ENCODE measurements around the gene SH3GL1.

Gene SH3GL1

DNA sequence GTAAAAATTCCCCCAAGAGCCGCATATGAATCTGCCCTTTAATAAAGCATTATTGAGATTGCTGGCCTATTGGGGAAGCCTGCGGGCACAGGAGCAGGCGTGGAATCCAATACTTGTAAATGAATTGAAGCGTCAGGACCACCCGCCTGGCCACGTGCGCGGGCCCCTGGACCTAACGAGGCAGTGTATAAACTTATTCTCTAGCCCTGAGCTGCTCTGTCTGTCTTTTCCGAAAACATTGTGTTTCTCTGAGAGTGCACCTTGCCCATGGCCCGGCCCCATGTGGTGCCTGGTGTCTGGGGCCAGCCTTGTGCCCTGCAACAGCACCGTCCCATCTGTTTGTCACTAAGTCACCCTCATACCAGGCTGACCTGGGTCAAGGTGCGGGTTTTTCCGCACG is 42.8 kb upstream of the SH3GL1 start:
- Histone ChIP-seq H3K79me2 (ENCODE audit: insufficient read depth, low read length) (peaks cover 18% of the 10 kb centered on the region), H3K27ac (ENCODE audit: low read length) (no peak overlapping the region), H3K4me2 (ENCODE audit: insufficient read depth, low read length) (no peak overlapping the region), H4K20me1 (ENCODE audit: insufficient read depth, low read length) (peaks cover 80% of the 10 kb centered on the region), H3K9me3 (ENCODE audit: insufficient read depth, low read length, severe bottlenecking) (no peaks in the 10 kb centered on the region), H3K36me3 (ENCODE audit: insufficient read depth, low read length) (peaks cover 95% of the 10 kb centered on the region), H2AFZ (ENCODE audit: low read depth, low read length) (no peak overlapping the region), H3K9ac (ENCODE audit: low read depth, low read length) (no peak overlapping the region), H3K27me3 (ENCODE audit: insufficient read depth, low read length, poor library complexity) (no peaks in the 10 kb centered on the region), H3K4me3 (ENCODE audit: low read depth in 1 of 2, low read length in 2 of 2) (no peak overlapping the region), H3K4me1 (ENCODE audit: insufficient read depth, low read length) (no peaks in the 10 kb centered on the region)
- TF ChIP-seq EZH2 (IDR thresholded peaks at IDR 0.05; ENCODE audit: borderline replicate concordance, low read depth, low read length, severe bottlenecking) (no peak), CTCF (IDR thresholded peaks at IDR 0.05; ENCODE audit: borderline replicate concordance, extremely low read depth, low read length, poor library complexity, severe bottlenecking) (no peak)
- DNase-seq (no peak), ATAC-seq (ENCODE audit: insufficient read depth, low read depth) (no peak)

GRCh38 chr19:4442819-4443146 is 42.4 kb upstream of the SH3GL1 start:
- Histone ChIP-seq H3K9me3 (ENCODE audit: insufficient read depth, low read length, severe bottlenecking) (no peaks in the 10 kb centered on the region), H4K20me1 (ENCODE audit: insufficient read depth, low read length) (peaks cover 80% of the 10 kb centered on the region), H2AFZ (ENCODE audit: low read depth, low read length) (no peak overlapping the region), H3K27me3 (ENCODE audit: insufficient read depth, low read length, poor library complexity) (no peaks in the 10 kb centered on the region), H3K4me1 (ENCODE audit: insufficient read depth, low read length) (no peaks in the 10 kb centered on the region), H3K9ac (ENCODE audit: low read depth, low read length) (no peak overlapping the region), H3K27ac (ENCODE audit: low read length) (no peak overlapping the region), H3K4me2 (ENCODE audit: insufficient read depth, low read length) (no peak overlapping the region), H3K79me2 (ENCODE audit: insufficient read depth, low read length) (peaks cover 22% of the 10 kb centered on the region), H3K36me3 (ENCODE audit: insufficient read depth, low read length) (peaks cover 95% of the 10 kb centered on the region), H3K4me3 (ENCODE audit: low read depth in 1 of 2, low read length in 2 of 2) (no peak overlapping the region)
- no peak for ATAC-seq (ENCODE audit: insufficient read depth, low read depth)
- no peak for TF ChIP-seq CTCF (IDR thresholded peaks at IDR 0.05; ENCODE audit: borderline replicate concordance, extremely low read depth, low read length, poor library complexity, severe bottlenecking)
- no peak for TF ChIP-seq EZH2 (IDR thresholded peaks at IDR 0.05; ENCODE audit: borderline replicate concordance, low read depth, low read length, severe bottlenecking)
- DNase-seq: no peak

DNA sequence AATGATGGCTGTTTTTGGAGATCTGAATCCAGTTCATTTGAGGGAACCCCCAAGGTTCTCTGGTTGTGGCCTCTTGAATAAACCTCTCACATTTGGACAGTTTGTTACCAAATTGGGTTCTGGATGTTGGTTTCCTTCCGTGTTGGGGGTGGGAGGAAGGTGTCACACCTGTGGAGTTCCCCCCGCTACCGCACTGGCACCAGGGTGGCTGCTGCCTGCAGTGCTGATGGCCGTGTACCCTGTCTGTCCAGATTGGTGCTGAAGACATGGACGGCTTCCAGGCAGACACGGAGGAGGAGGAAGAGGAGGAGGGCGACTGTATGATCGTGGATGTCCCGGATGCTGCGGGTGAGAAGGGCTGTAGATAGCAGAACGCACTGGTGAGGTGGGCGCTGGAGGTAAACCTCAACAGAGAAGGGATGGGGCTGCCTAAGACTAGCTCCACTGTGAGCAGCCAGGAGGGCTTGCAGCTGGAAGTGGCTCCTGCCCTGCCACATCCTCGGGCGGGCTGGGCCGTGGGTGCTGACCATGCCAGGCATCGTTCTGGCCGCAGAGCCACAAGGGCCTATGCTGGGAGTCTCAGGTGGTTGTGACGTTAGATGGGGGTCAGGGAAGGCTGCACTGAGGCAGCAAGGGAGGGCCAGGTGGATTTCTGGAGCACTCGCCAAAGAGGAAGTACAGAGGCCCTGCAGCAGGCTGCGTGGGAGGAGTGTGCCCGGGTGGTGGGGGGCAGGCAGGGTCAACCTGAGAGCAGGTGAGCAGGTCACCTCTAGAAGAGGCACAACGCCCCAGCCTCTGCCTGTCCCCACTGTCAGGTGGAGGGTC is 41.9 kb upstream of the SH3GL1 start:
- ATAC-seq (ENCODE audit: insufficient read depth, low read depth): no peak
- no peak overlapping the region for H3K9ac ChIP-seq (ENCODE audit: low read depth, low read length)
- no peaks in the 10 kb centered on the region for H3K9me3 ChIP-seq (ENCODE audit: insufficient read depth, low read length, severe bottlenecking)
- no peaks in the 10 kb centered on the region for H3K4me1 ChIP-seq (ENCODE audit: insufficient read depth, low read length)
- peaks cover 93% of the 10 kb centered on the region for H3K36me3 ChIP-seq (ENCODE audit: insufficient read depth, low read length)
- peaks cover 25% of the 10 kb centered on the region for H3K79me2 ChIP-seq (ENCODE audit: insufficient read depth, low read length)
- TF ChIP-seq EZH2 (IDR thresholded peaks at IDR 0.05; ENCODE audit: borderline replicate concordance, low read depth, low read length, severe bottlenecking) (no peak), CTCF (IDR thresholded peaks at IDR 0.05; ENCODE audit: borderline replicate concordance, extremely low read depth, low read length, poor library complexity, severe bottlenecking) (no peak)
- DNase-seq: no peak
- no peak overlapping the region for H2AFZ ChIP-seq (ENCODE audit: low read depth, low read length)
- no peaks in the 10 kb centered on the region for H3K27me3 ChIP-seq (ENCODE audit: insufficient read depth, low read length, poor library complexity)
- no peak overlapping the region for H3K27ac ChIP-seq (ENCODE audit: low read length)
- no peak overlapping the region for H3K4me2 ChIP-seq (ENCODE audit: insufficient read depth, low read length)
- H3K4me3 ChIP-seq (ENCODE audit: low read depth in 1 of 2, low read length in 2 of 2): no peak overlapping the region
- H4K20me1 ChIP-seq (ENCODE audit: insufficient read depth, low read length): peaks cover 78% of the 10 kb centered on the region

Measured in DND-41 (cell line).